HEK293T (cell line): ENCODE measurements around the gene STK39.

ENCODE experiments used
- CTCF ChIA-PET: fragments of 350-600 bp; formaldehyde crosslinking; extraction: SDS; loops from one replicate; lab custom pipeline; 2021; ENCODE audit warnings: antibody characterized with exemption, inconsistent platforms; lab: Yijun Ruan, JAX
- POLR2A ChIA-PET: fragments of 350-600 bp; formaldehyde crosslinking; extraction: SDS; loops from one replicate; lab custom pipeline; 2020; ENCODE audit warnings: antibody characterized with exemption, inconsistent platforms; lab: Yijun Ruan, JAX
- DNase-seq: peaks from one replicate; pipeline ENCODE4 v3.0.0; 2012; ENCODE audit warnings: mixed read lengths; ENCODE audit errors: extremely low spot score
- ARNT ChIP-seq: fragments of 450-650 bp; IDR thresholded peaks from 2 replicates; pipeline ENCODE4 v1.6.1; 2017; ENCODE audit warnings: mild to moderate bottlenecking
- BHLHE40 ChIP-seq: fragments of 450-650 bp; IDR thresholded peaks from 2 replicates; pipeline ENCODE4 v1.6.1; 2016; ENCODE audit warnings: mild to moderate bottlenecking, moderate library complexity, borderline replicate concordance
- CTBP1 ChIP-seq: fragments of 450-650 bp; IDR thresholded peaks from 2 replicates; pipeline ENCODE4 v1.6.1; 2016; ENCODE audit warnings: borderline replicate concordance
- ELF4 ChIP-seq: fragments of 450-650 bp; IDR thresholded peaks from 2 replicates; pipeline ENCODE4 v1.6.1; 2017; ENCODE audit warnings: antibody characterized with exemption
- FOXA1 ChIP-seq: fragments of 450-650 bp; IDR thresholded peaks from 2 replicates; pipeline ENCODE4 v1.6.1; 2016; ENCODE audit warnings: mild to moderate bottlenecking
- FOXK2 ChIP-seq: fragments of 450-650 bp; IDR thresholded peaks from 2 replicates; pipeline ENCODE4 v1.6.1; 2016; ENCODE audit warnings: mild to moderate bottlenecking
- FOXM1 ChIP-seq: fragments of 450-650 bp; IDR thresholded peaks from 2 replicates; pipeline ENCODE4 v1.6.1; 2017; ENCODE audit warnings: mild to moderate bottlenecking, borderline replicate concordance
- HDGF ChIP-seq: fragments of 450-650 bp; IDR thresholded peaks from 2 replicates; pipeline ENCODE4 v1.6.1; 2017; ENCODE audit warnings: antibody characterized with exemption, borderline replicate concordance
- L3MBTL2 ChIP-seq: fragments of 450-650 bp; conservative IDR thresholded peaks from 2 replicates; pipeline ENCODE4 v1.6.1; 2016; ENCODE audit warnings: mild to moderate bottlenecking
- LEF1 ChIP-seq: fragments of 450-650 bp; IDR thresholded peaks from 2 replicates; pipeline ENCODE4 v1.6.1; 2017; ENCODE audit warnings: mild to moderate bottlenecking, borderline replicate concordance
- NFRKB ChIP-seq: fragments of 450-650 bp; IDR thresholded peaks from 2 replicates; pipeline ENCODE4 v1.6.1; 2016; ENCODE audit warnings: mild to moderate bottlenecking, moderate library complexity
- SP1 ChIP-seq: fragments of 450-650 bp; IDR thresholded peaks from 2 replicates; pipeline ENCODE4 v1.6.1; 2017
- SUZ12 ChIP-seq: fragments of 450-650 bp; IDR thresholded peaks from 2 replicates; pipeline ENCODE4 v1.6.1; 2016; ENCODE audit warnings: mild to moderate bottlenecking
- TARDBP ChIP-seq: fragments of 450-650 bp; IDR thresholded peaks from 2 replicates; pipeline ENCODE4 v1.6.1; 2016
- ZNF384 ChIP-seq: fragments of 450-650 bp; IDR thresholded peaks from 2 replicates; pipeline ENCODE4 v1.6.1; 2016
- TF ChIP-seq, protein P1 (sequence below): fragments of 450-650 bp; IDR thresholded peaks from 2 replicates; pipeline ENCODE4 v1.6.1; 2016

The STK39 gene

DNA sequence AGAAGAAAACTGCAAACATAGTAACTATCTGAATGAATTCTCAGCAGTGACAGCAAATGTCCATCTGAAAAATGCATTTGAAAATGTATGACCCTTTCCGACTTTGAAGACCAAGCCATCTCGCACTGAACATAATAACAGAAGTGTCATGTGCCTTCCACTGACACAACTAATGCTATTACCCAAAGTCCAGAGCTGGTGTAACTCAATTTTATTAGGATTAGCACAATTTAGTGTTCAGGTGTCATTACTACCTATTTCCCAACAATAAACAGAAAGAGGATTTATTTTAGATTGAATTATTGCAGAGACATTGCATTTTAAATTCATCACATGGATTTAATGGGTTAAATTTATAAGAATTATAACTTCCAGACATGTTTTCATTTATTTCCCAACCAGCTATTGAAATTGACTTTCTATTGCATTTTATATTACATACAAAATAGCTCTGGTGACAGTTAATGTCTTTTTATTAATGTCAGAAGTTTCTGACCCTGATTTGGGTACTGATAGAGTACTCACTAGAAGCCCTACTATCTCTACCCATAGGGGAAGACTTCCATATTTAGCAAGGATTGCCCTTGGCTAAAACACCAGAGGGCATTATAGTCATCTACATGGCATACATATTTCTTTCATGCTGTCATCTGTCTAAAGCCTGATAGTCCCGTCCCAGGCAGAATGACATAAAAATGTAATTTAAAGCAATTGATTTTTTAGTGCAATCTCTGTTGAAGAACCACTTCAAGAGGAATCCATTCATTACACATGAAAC lies 7.0 kb upstream of the STK39 start:
- no peak for TF ChIP-seq ELF4
- no peak for TF ChIP-seq NFRKB
- DNase-seq, result no peak
- CTCF ChIA-PET, result no interaction called here
- POLR2A ChIA-PET, result no interaction called here

DNA sequence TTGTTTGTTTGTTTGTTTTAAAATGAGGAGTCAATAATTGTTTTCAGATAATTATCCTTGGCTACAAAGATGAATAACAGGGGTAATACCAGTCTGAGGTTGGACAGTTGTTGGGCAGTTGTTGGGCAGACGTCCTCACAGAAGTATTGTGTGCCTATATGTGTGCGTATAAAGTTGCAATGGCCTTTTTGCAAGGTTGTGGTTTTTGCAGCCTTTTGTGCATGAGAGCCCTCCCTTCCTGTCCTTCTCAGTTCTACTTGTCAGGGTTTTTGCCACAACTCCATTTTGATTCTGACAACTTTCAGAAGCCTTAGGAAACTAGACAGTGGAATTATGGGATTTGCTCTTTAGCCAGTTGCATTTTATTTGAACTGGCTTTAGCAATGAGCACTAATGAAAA lies 6.0 kb upstream of the STK39 start:
- ChIA-PET POLR2A (no interaction called here), CTCF (no interaction called here)
- TF ChIP-seq TARDBP (no peak), HDGF (no peak), LEF1 (no peak), FOXA1 (no peak), BHLHE40 (no peak), FOXK2 (no peak), CTBP1 (no peak), L3MBTL2 (no peak), FOXM1 (no peak), ELF4 (no peak), ZNF384 (no peak), ARNT (no peak), SUZ12 (no peak), SP1 (no peak)
- TF ChIP-seq, protein P1, sequence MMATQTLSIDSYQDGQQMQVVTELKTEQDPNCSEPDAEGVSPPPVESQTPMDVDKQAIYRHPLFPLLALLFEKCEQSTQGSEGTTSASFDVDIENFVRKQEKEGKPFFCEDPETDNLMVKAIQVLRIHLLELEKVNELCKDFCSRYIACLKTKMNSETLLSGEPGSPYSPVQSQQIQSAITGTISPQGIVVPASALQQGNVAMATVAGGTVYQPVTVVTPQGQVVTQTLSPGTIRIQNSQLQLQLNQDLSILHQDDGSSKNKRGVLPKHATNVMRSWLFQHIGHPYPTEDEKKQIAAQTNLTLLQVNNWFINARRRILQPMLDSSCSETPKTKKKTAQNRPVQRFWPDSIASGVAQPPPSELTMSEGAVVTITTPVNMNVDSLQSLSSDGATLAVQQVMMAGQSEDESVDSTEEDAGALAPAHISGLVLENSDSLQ, result no peak
- no peak for DNase-seq

GRCh38 chr2:168252976-168253375 lies 5.6 kb upstream of the STK39 start:
- CTCF ChIA-PET, result interaction anchor here (1.0 kb wide), 1 partner anchor 12 kb away, joined by 3 read pairs; no protein-coding TSS in a partner anchor
- POLR2A ChIA-PET, result no interaction called here
- no peak for DNase-seq
- TF ChIP-seq NFRKB (no peak), SP1 (no peak), LEF1 (no peak), CTBP1 (no peak), ELF4 (no peak), HDGF (no peak), ZNF384 (no peak), L3MBTL2 (no peak), ARNT (no peak), FOXA1 (no peak), FOXK2 (no peak), FOXM1 (no peak), TARDBP (no peak), SUZ12 (no peak), BHLHE40 (no peak)
- TF ChIP-seq, protein P1, result no peak

GRCh38 chr2:168246483-168247340 lies 683 bp downstream of the STK39 start:
- POLR2A ChIA-PET, result no interaction called here
- TF ChIP-seq LEF1, result no peak
- TF ChIP-seq, protein P1, result no peak
- no peak for TF ChIP-seq SP1
- peak; percentile 33; the same call in 1 of the 2 replicates for TF ChIP-seq ZNF384
- TF ChIP-seq ELF4, result no peak
- CTCF ChIA-PET, result no interaction called here
- DNase-seq, result peak; percentile 50

DNA sequence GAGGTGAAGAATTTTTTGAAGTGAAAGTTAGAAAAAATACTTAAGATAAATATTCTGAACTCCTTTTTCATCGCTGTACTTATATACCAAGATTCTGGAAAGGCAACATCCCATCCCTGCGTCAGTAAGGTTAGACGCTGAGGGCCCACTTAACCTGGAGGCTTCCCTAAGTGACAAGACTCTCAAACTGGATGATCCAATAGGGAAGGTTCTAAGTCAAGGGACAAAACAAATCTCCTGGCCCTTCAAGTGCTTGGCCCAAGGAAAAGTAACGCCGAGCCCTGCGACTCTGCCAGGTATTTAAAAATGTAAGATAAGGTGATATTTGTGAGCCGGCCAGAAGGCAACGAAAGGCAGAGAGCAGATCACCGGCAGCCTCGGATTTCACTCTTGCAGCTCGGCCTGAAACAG lies 1.3 kb downstream of the STK39 start:
- ChIA-PET POLR2A (no interaction called here), CTCF (no interaction called here)
- TF ChIP-seq FOXM1 (no peak), ZNF384 (no peak), ELF4 (no peak), L3MBTL2 (no peak), ARNT (no peak), FOXK2 (no peak), NFRKB (no peak), CTBP1 (no peak)
- no peak for DNase-seq

DNA sequence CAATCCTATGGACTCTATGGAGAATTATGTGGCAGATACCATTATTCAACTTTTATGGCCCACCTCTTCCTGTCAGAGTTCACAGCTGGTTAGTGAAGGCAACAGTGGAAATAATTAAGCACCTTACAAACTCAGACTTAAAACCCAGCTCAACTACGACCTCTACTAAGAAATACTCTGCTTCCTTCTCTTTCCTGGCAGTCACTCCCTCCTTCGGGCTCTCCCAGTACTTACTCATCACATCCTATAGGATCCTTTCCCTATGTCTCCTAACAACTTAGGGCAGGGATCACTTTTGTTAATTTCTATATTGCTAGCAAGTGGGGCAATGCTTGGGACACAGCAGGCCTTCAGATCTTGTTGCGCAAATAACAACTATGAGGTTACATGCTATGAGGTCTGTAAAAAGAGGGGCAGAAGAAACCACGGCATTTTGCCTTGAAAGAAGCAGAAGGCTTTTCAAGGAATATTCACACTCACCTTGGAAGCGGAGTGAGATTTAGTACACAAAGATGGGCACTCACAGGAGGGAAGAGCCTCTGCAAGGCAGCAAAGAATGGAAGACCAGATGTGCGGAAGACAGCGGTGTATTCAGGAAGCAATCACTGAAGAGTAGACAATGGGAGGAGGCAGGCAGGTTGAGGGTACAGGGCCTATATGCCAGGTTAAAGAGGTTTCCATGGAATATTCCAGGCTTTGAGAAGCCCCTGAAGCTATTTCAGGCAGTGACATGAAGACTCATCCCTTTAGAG lies 2.1 kb downstream of the STK39 start:
- TF ChIP-seq, protein P1, result peak; percentile 66
- TF ChIP-seq L3MBTL2, result no peak
- no peak for TF ChIP-seq FOXA1
- CTCF ChIA-PET, result interaction anchor here (0.6 kb wide), 1 partner anchor 468 kb away, joined by 4 read pairs; no protein-coding TSS in a partner anchor
- DNase-seq, result no peak
- POLR2A ChIA-PET, result no interaction called here
